Measurements from ENCODE around the gene NAPB.

- TF ChIP-seq CTCF (IDR thresholded peaks at IDR 0.05) = no peak
- no peak for TF ChIP-seq POLR2A (IDR thresholded peaks at IDR 0.05)
These were observed 65.1 kb downstream of the NAPB start for GRCh38 chr20:23356203-23356602.
